GM21576 (cell line): ENCODE results near the gene INPP4A.

ENCODE experiments used
- ATAC-seq: cut with Tn5 transposase; IDR thresholded peaks from one replicate; pipeline ENCODE4 v1.9.1; 2021; ENCODE audit warnings: mild to moderate bottlenecking, moderate library complexity; ENCODE audit not compliant: unreplicated experiment

INPP4A gene

DNA sequence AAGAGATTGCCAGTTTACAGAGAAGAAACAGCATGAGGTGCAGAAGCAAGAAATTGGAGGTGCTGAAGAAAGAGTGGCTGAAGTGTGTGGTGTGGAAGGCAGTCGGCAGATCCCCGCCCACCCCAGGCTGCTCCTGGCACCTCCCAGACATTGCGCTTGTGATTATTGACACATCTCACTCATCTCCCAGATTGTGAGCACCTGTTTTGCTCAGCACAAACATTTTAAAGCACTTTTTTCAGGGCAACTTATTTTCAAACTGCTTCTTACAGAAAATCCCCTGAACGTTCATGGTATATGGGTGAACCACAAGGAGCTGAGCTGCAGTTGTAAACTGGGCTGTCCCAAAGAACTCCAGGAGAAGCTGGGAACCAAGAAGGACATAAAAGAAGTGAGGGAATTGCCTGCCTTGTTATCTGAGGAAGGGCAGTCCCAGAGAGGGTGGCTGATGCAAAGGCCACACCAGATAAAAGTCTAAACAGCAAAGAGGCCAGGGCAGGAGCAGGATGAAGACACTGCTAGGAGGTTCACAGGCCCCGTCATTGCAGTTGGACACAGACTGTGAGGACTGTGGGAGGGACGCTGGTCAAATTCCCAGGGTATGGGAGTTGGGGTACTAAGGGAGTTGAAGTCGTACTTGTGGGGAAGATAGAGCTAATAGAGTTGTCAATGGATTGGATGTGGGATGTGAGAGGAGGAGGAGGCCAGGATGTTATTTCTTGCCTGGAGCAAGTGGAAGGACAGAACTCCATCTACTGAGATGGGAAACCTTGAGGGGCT, 65.1 kb downstream of the INPP4A start:
- no peak for ATAC-seq

GRCh38 chr2:98510322-98510662, 65.6 kb downstream of the INPP4A start:
- no peak for ATAC-seq

- no peak for ATAC-seq
Observed at GRCh38 chr2:98511981-98512380, 67.3 kb downstream of the INPP4A start.

GRCh38 chr2:98512699-98513098, 68.0 kb downstream of the INPP4A start:
- no peak for ATAC-seq

GRCh38 chr2:98514096-98514639, 69.5 kb downstream of the INPP4A start:
- ATAC-seq = no peak

DNA sequence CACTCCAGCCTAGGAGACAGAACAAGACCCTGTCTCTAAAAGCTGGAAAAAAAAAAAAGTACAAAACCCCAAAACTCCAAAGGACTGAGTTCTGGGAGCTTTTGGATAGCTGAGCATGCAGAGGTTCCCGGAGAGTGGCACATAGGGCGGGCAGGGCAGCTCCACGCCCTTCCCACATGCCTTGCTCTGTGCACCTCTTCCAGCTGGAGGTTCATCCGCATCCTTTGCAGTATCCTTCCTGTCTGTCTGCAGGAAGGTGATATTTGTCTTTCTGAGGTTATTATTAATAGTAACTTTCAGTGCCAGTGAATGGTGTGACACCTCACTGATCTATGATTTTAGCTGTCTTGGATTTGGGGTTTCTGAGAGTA, 70.2 kb downstream of the INPP4A start:
- no peak for ATAC-seq

- no peak for ATAC-seq
Observed at GRCh38 chr2:98515250-98515991, 70.8 kb downstream of the INPP4A start.

- no peak for ATAC-seq
Observed at GRCh38 chr2:98516571-98516970, 71.9 kb downstream of the INPP4A start.

DNA sequence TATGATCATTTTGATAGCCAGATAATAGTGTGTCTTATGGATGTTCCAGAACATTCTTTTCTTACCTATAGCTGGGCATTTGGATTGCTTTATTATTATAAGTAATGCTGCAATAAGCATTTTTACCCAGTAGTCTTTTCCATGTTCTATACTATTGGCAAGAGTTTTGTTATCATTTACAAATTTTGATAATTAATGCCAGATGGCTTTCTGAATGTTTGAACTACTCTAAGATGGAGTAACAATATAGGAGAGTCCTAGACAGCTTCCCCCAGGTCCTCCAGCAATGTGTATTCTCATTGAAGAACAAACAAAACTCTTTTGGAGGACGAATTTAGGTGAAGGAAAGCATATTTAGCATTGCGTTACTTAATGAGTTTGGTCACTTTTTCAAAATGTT, 73.0 kb downstream of the INPP4A start:
- no peak for ATAC-seq

DNA sequence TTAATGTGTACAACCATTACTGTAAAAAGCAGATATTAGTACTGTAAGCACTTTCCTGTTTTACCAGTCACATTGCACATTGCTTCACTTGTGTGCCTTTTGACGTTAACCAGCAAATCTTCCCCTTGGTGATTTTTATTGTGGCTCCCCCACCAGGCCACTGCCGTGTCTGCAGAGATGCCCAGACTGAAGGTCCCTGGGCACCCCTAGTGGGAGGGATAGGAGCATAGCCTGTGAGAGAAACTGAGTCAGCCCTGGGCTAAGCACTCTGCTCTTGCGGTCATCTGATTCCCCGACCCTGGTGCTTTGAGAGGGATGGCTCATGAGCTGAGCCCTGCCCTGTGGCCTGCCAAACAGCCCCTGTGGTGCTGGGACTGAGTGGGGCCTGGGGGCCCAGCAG, 73.4 kb downstream of the INPP4A start:
- ATAC-seq = no peak

- ATAC-seq = no peak
Observed at GRCh38 chr2:98519156-98519555, 74.5 kb downstream of the INPP4A start.

GRCh38 chr2:98519851-98520250, 75.2 kb downstream of the INPP4A start:
- ATAC-seq = no peak

- no peak for ATAC-seq
Observed at GRCh38 chr2:98520806-98521205, 76.1 kb downstream of the INPP4A start.

GRCh38 chr2:98521266-98521665, 76.6 kb downstream of the INPP4A start:
- ATAC-seq = no peak

DNA sequence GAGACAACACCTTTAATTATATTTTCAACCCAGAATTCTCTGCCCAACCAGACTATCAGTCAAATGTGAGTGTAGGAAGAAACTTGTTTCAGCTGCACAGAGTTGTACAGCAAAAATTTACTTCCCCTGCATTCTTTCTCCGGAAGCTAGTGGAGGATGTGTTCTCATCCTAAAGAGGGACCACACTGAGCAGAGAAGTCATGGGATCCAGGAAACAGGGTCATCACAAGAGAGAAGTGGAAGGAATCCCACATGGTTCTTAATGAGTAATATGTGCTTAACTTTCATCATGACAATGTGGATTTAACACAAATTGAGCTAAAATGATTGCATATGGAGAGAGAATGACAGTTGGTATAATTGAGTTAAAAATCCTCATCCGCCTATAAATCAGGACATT, 78.2 kb downstream of the INPP4A start:
- ATAC-seq = no peak

GRCh38 chr2:98524168-98524567, 79.5 kb downstream of the INPP4A start:
- ATAC-seq = no peak

- no peak for ATAC-seq
Observed at GRCh38 chr2:98528349-98528748, 83.7 kb downstream of the INPP4A start.

DNA sequence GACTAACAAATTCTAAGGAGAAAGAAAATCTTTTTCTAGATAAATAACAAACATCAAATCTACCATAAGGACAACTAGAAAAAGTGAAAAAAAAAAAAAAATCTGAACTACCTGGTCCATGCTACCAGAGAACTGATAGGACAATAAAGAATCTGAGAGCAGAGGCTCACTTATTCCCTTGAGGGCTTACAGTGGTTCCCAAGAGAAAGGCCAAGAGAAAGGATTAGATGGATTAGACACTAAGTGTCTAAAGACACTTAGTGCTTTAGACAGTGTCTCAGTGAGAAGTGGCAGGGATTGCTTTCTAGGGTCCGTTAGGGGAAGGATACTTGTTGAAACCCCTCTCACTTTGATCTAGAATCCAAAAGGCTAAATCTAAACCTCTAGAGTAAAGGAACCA, 85.5 kb downstream of the INPP4A start:
- ATAC-seq = no peak

DNA sequence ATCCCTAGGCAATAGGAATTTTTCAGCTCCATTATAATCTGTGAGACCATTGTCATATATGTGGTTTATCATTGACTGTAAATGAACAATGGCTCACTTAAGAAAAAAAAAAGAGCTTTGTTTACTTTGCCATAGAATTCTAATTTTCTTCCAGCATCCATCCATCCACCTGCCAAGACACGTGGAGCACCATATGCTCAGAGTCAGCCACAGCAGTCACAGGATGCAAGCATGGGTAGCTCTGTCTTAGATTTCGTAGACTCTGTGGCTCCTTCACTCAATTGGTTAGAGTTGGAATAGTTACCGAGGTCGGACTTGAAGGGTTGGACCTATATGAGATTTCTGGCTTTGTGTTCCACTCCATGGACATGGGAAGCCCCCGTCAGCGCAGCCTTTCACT, 88.1 kb downstream of the INPP4A start:
- no peak for ATAC-seq

DNA sequence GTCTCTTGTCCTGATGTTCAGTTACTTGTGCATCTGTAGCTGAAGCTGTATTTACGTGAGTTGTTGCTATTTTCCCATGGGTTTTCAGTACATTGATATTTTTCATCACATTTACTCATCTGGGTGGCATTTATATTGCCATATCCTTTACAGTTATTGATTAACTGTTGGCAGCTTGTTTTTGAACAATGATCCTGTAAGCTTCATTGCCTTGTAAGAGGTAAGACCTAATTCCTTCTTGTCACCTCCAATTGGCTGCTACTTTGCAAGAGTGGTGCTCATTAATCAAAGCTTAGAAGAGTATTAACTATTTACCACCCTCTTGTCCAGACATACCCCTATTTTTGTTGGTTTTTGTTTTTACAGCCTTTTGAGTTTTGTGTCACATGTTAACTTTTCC, 88.9 kb downstream of the INPP4A start:
- ATAC-seq = no peak

DNA sequence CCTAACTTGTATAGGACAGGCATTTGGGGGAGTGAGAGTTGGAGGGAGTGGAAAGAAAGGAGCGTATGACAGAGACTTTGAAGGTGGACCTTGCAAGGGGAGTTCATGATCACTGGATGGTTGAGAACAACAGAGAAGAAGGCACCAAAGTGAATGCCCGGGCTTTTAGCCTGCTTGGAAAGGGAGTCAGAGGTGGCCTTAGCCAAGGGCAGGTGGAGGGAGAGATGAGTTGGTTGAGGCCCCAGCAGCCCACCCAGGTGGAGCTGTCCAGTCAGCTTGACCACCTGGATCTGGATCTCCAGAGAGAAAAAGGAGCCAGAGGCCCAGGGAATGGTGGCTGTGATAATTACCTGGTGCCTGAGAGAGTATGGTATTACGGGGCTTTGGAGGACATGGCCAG, 90.1 kb downstream of the INPP4A start:
- ATAC-seq = no peak

DNA sequence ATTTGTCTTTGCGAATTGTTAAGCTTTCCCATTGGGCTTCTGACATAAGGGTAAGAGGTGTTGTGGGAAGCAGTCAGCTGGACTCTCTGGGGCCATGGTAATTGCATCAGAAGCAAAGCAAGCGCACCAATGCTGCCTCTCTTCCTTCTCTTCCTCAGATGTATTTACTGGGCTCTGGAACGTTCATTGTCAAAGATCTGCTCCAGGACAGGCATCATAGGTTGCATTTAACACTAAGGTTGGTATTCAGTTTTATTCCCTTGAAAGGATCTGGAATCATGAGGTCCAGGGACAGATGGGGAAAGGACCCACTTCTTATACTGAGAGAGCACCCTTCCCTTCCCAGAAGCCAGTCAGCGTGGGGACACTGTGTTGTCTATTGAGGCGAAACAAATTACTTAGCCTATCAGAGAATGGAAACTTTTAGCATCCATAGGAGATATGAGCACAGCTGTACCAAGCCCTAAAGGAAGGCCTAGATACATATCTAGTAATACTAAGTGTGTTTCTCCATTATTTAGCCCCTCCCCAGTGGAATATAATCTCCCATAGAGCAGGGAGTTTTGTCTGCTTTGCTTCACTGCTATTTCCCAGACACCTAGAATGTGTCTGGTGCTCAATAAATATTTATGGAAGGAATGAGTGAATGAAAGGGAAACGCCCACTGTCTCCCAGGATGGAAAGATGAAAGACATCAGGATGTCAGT, 91.5 kb downstream of the INPP4A start:
- no peak for ATAC-seq
